ENCODE data around the gene TMTC2. TPM values are rescaled to one million over a fixed set of nuclear protein-coding genes. Genes with fewer than 3 reads are reported as not detected.

The TMTC2 gene
- total RNA-seq, 6 experiments from 2014 or later, result 0.74 to 1.9 (median 0.96) TPM

DNA sequence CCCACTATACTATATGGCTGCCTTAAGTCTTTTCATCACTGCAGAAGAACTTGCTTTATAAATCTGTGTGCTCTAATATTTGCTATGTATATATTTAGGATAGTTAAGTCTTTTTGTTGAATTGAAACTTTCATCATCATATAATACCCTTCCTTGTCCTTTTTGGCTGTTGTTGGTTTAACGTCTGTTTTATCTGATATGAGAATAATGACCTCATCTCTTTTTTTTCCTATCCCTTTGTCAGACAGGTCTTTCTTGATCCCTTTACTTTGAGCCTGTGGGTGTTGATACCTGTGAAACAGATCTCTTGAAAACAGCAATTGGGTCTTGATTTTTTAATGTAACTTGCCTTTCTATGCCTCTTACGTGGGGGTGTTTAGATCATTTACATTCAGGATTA is 316.3 kb downstream of the TMTC2 start:
- Histone ChIP-seq H3K27me3 (no peaks in the 10 kb centered on the region), H3K4me3 (no peak overlapping the region), H3K9me3 (no peaks in the 10 kb centered on the region), H3K4me1 (no peaks in the 10 kb centered on the region), H3K36me3 (no peaks in the 10 kb centered on the region), H3K27ac (no peak overlapping the region)
- no peak for TF ChIP-seq POLR2A (IDR thresholded peaks at IDR 0.05)
- TF ChIP-seq, protein P1, sequence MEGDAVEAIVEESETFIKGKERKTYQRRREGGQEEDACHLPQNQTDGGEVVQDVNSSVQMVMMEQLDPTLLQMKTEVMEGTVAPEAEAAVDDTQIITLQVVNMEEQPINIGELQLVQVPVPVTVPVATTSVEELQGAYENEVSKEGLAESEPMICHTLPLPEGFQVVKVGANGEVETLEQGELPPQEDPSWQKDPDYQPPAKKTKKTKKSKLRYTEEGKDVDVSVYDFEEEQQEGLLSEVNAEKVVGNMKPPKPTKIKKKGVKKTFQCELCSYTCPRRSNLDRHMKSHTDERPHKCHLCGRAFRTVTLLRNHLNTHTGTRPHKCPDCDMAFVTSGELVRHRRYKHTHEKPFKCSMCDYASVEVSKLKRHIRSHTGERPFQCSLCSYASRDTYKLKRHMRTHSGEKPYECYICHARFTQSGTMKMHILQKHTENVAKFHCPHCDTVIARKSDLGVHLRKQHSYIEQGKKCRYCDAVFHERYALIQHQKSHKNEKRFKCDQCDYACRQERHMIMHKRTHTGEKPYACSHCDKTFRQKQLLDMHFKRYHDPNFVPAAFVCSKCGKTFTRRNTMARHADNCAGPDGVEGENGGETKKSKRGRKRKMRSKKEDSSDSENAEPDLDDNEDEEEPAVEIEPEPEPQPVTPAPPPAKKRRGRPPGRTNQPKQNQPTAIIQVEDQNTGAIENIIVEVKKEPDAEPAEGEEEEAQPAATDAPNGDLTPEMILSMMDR (IDR thresholded peaks at IDR 0.05), result no peak
- DNase-seq (no peak), ATAC-seq (no peak)
- WGBS (ENCODE audit: insufficient coverage, low coverage, low lambda C conversion rate, missing lambda C conversion rate), result 50% methylated on average over 2 of the region's 2 CpGs
- intact Hi-C loops (cut with DNase I), result no loop called here

DNA sequence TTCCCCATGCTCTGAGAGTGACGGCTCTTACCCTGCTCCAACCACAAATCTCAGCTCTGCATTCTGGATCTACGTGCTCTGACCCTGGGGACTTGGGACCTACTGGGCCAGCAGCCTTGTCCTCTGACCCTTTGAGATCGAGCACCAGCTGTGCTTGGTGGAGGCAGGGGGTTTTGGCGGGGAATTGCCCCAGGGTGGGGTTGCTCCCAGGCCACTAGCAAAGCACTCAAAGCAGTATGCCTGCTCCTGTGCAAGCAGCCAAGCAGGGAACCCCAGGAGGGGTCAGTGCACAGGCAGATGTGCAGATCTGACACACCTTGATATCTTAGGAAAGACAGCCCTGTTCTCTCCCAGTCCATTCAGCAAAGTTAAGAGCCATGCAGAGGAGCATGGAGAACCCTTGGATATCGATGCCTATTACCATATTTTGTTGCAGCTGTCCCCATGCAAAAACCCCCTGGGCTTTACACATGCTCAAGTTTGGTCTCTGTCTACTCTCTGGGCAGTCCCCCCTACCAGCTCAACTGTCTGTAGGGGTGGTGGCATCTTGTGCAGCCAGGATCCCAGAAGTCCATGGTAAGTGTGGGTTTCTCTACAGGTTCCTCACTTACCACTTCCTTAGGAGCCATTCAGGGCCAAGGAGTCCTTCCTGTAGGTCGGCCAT is 319.0 kb downstream of the TMTC2 start:
- no peak overlapping the region for H3K27ac ChIP-seq
- no peaks in the 10 kb centered on the region for H3K4me1 ChIP-seq
- WGBS (ENCODE audit: insufficient coverage, low coverage, low lambda C conversion rate, missing lambda C conversion rate), result 72% methylated on average over 3 of the region's 6 CpGs
- H3K27me3 ChIP-seq, result no peaks in the 10 kb centered on the region
- H3K4me3 ChIP-seq, result no peak overlapping the region
- ATAC-seq (no peak), DNase-seq (no peak)
- intact Hi-C loops (cut with DNase I), result no loop called here
- H3K36me3 ChIP-seq, result no peaks in the 10 kb centered on the region
- TF ChIP-seq, protein P1 (IDR thresholded peaks at IDR 0.05), result no peak
- no peaks in the 10 kb centered on the region for H3K9me3 ChIP-seq

DNA sequence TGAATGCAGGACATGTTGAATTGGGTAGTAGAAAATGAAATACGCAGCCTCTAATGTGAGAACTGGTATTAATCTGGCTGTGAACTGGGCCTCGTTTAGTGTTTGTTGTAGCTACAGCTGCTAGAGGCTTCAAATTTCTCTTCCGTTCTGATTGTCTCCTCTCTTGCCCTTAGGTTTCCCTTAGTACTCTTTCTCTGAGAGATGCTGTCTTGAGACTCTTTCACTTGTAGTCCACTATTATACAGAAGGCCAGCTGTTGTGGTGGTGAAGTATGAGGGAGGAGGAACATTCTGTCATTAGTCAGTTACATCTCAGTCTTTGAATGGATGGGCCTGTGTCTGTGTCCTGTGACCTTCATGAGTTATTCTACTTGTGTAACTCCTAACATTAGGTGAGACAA is 322.0 kb downstream of the TMTC2 start:
- ATAC-seq (no peak), DNase-seq (no peak)
- no peaks in the 10 kb centered on the region for H3K9me3 ChIP-seq
- no peak overlapping the region for H3K27ac ChIP-seq
- TF ChIP-seq, protein P1 (IDR thresholded peaks at IDR 0.05), result no peak
- TF ChIP-seq POLR2A (IDR thresholded peaks at IDR 0.05), result no peak
- WGBS (ENCODE audit: insufficient coverage, low coverage, low lambda C conversion rate, missing lambda C conversion rate), result 58% methylated on average over 3 of the region's 3 CpGs
- H3K36me3 ChIP-seq, result no peaks in the 10 kb centered on the region
- no peaks in the 10 kb centered on the region for H3K4me1 ChIP-seq
- no peak overlapping the region for H3K4me3 ChIP-seq
- intact Hi-C loops (cut with DNase I), result no loop called here
- H3K27me3 ChIP-seq, result no peaks in the 10 kb centered on the region

DNA sequence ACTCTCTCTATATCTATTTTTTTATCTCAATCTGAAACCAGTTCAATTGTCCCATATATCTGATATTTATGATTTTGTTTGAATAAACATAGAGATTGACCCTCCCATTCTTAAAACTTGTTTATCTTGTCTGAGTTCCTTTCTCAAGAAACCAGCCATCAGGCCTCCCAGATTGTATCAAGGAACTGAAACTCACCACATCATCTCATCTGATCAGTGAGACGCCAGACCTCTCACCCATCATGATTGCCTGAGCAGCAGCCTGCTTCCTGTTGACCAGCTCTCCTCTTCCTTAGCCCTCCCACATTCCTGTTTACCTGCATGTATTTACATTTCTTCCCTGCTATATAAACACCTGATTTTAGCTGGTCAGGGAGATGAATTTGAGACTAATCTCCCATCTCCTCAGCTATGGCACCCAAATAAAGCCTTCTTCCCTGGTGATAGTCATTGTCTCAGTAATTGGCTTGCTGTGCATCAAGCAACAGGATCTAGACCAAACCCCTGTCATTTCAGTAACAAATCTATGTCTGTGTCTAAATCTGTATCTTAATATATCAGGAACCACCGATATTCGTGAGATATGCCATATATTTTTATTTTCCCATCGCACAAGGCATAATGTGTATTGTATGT is 323.6 kb downstream of the TMTC2 start:
- no peaks in the 10 kb centered on the region for H3K36me3 ChIP-seq
- no peak overlapping the region for H3K4me3 ChIP-seq
- intact Hi-C loops (cut with DNase I), result no loop called here
- H3K27me3 ChIP-seq, result no peaks in the 10 kb centered on the region
- ATAC-seq, result no peak
- no peaks in the 10 kb centered on the region for H3K9me3 ChIP-seq
- 48% methylated on average over 4 of the region's 4 CpGs for WGBS (ENCODE audit: insufficient coverage, low coverage, low lambda C conversion rate, missing lambda C conversion rate)
- H3K4me1 ChIP-seq, result no peaks in the 10 kb centered on the region
- TF ChIP-seq, protein P1 (IDR thresholded peaks at IDR 0.05), result no peak
- no peak for TF ChIP-seq POLR2A (IDR thresholded peaks at IDR 0.05)
- DNase-seq, result no peak
- H3K27ac ChIP-seq, result no peak overlapping the region
